Activated CD8-positive, alpha-beta memory T cell treated with anti-CD3 and anti-CD28 coated beads, Interleukin-2, amount 50 U/mL, for 4 hours (primary cell): Measurements from ENCODE around the gene SLC39A11.
"Not testable (repeated sequence)": the region's sequence is repeated elsewhere in the genome, so short reads cannot be mapped to it uniquely, and the experiment has no call there.

Source experiments
- DNase-seq: peaks from one replicate; pipeline ENCODE4 v3.0.0-alpha.2; 2020

SLC39A11 gene

DNA sequence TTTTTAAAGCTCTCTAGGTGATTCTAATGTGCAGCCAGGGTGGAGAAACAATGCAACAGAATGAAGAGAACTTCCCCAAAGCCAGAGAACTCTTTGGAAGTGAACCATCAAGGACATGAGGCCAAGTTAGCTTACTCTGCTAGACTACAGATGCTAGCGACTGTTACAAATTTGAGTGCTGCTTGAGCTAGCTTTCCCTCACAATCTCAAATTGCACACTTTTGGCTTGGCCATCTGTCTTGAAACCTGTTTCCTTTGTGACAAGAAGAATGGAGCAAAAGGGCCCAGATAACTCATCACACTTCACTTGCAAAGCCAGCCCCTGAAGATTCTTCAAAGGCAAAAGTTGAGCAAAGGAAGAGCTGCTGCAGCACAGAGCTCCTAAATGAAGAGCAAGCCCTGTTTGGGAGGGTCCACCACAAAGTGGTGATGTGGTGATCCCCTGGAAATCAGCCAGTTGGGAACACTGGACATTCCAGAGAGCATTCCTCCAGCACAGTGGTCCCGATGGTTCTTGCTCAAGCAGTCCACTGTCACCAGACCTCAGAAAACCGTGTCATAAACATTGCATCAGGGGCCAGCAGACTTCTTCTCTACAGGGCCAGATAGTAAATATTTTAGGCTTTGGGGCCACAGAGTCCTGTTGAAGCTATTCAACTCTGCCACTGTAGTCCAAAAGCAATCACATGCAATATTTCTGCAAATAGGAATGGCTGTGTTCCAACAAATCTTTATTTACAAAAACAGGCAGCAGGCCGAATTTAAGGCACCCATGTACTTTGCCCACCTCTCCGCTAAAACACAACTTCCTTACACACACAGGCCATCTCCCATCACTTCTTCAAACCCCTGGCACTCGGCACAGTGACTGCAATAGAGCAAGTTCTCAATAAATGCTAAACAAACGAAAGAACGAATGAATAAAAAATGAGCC lies 21.2 kb downstream of the SLC39A11 start:
- no peak for DNase-seq

DNA sequence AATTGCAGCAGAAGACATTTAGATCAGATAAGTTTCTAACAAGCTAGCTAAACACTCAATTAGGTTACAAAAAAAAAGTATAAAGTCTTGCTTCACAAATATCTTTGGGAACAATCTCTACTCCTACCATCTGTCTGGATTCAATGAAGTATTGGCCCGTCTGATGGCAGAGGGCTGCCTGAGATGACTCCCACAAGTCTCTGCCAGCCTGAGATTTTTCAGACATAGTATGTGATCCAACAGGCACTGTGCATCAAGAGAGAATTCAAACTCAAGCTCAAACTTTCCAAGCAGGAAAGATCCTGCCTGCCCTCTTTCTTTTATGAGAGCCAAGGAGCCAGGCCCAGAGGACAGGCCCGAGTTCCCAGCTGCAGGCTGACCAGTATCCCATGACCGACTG lies 22.6 kb downstream of the SLC39A11 start:
- DNase-seq, result no peak

DNA sequence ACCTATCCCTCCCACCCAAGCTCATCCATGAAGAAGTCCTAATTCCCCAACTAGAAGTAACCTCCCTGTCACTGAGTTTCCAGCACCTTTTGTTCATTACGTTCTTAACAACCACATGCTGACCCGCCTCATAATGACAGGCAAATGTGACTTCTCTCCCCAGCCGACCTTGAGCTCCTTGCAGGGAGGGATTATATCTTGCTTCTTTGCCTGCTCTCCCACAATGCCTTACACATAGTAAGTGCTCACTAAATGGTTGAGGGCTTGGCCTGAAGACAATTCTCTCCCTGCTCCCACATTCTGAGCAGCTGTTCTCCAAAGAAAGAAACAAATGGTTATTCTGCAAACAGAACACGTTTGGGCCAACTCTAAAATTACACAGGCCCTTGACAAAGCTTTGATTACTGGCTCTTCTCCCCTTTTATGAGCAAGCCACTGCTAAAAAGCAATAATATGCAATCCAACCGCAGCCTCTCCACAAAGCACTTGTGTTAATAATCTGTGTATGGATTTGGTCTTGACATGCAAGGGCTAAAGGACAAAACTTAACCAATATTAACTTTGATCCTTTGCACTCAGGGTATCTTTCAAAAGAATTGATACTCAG lies 23.2 kb downstream of the SLC39A11 start:
- DNase-seq, result no peak

DNA sequence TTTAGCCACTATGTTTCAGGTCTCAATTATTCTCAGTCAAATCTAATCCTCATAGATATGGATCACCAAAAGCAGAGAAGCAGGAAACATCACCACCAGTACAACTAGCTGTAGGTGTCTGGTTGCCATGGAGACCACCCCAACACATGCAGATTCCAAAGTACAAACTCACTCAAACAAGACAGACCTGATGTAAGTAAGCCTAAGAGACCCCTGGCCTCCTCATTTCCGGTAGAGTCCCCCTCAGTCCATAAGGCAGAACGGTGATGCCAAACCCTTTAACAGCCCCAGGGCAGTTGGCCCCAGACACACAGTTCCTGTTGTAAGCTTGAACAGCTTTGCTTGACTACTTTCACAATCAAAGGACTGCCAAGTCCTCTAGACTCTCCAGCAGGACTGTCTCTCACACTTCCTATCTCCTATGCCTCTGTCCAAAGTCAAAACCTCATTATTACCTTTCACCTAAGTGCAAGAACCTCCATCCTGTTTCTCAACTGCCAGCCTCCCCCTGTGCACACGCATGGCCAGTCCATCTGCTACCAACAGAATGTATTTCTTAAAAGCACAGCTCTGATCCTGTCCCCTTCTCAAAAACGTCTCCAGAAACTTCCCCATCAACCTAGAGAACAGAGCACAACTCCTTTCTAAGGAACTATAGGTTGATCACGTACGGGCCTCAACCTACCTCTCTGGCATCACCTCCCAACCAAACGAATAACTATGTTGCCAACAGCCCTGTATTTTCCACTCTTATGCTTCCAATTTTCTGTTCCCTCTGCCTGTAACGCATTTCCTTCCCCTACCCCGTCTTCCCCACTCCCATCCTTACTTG lies 23.9 kb downstream of the SLC39A11 start:
- DNase-seq, result no peak

DNA sequence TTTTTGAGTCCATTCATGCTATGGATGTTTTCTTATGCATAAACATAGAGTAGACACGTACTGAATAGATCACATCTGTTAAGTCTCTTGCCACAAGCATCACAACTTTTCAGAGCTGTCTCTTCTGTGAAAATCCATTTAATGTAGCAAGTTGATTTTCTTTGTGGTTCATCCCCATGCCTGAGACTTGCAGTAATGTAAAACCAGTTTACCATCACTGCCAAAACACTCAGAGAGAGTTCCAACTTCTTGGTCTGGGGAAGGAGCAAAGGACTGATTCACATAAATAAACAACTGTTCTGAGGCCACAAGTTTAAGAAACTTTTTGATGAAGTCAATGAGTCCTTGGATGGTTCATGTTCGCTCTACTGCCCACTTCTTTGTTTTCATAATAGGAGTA lies 24.8 kb downstream of the SLC39A11 start:
- not testable (repeated sequence) for DNase-seq

DNA sequence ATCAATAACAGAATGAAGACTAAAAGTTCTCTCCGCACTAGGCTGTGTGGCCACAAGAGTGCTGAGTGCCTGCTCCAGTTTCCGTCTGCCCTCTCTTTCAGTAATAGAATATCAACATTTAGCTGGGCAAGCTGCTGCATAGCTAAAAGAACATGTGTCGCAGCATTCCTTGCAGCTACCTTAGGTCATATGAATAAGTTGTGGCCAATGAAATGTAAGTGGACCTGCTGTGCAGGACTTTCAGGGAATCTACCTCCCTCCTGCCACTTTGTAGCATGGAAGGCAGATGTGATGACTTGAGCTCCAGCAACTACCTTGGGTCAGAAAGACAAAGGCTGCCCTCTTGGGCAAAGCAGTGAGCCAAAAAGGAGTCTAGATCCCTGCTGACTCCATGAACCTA lies 25.4 kb downstream of the SLC39A11 start:
- no peak for DNase-seq

DNA sequence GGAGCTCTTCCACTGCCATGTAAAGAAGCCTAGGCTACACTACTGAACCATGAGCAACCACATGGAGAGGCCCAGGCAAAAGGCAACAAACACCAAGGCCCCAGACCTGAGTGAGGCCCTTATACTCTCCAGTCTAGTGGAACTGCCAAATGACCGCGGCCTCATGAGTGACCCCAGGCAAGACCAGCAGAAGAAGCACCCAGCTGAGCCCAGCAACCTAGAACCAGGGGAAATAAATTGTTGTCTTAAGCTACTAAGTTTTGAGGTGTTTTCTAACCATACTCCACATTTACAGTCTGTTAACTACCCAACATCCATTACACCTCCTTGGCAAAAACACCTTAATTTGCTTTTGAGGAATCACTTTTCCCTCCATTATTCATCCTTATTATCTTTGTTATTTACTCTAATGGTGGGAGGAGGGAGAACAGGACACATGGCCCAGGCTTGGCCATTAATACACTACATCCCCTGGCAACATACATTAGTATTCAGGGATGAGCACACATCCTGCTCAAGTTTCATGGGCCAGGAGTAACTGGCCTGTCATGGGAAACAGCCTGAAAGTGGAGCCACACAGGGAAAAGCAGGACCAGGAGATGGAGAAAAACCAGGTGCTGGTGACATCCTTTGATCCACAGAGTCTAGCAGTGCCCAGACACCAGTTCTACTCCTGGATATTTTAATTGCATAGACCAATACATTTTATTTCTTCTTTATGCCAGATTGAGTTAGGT lies 26.2 kb downstream of the SLC39A11 start:
- DNase-seq, result no peak

DNA sequence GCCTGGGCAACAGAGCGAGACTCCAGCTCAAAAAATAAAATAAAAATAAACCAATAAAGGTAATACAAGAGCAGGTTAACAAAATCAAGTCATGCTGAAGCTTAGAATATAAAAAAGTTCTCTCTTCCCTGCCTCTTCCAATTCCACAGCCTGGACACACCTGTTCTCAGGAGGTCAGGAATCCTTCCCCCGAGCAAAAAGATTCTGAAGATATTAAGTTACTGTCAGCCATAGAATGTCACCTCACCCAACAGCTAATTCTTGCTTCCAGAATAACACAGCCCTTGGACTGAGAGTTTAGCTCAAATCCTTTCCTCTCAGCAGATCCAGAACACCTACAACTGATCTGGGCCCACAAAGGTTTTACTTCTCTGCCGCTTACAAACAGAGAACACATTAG lies 27.1 kb downstream of the SLC39A11 start:
- no peak for DNase-seq

DNA sequence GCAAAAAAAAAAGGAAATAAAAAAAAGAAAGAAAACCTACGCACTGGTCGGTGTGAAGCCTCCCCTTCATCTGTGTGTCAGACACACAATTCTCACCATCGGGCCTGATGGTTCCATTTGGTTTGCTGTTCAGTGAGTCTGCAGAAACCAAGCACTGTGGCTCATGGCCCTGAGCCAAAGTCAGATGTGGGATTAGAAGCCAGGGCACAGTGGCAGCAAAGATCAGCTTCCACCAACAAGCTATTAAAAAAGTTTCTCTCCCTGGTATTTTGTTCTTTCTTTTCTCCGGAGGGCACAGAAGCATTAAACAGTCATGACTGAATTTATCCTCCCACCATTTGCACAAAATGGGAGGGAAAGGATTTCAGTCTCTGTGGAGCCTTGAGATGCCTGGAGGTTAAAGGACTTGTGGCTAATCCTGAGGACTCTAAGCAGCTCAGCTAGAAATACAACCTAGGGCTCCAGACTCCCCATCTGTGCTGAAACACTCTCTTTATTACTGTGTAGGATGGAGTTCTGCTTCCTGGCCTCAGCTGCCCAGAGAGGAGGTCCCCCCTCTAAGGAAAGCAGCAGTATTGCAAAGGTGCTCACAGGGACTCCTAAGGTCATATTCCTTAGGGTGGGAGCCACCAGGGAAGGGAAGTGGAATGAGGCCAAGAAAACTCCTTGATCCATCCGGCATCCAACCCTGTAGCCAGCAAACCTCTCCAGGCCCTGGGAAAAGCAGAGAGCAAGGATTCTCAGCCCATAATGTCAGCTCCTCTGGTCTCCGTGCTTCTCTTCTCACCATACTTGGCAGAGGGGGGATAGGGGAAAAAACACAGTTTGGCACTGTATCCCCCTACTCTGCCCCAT lies 28.2 kb downstream of the SLC39A11 start:
- DNase-seq, result no peak

DNA sequence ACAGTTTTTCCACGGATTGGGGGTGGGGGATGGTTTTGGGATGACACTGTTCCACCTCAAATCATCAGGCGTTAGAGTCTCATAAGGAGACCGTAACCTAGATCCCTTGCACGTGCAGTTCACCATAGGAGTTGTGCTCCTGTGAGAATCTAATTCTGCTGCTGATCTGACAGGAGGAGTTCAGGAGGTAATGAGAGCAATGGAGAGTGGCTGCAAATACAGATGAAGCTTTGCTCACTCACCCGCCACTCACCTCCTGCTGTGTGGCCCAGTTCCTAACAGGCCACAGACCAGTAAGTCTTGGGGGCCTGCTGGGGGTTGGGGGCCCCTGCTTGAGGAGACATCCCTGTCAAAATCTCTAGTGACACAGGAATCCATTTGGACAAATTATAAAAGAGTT lies 29.8 kb downstream of the SLC39A11 start:
- no peak for DNase-seq

DNA sequence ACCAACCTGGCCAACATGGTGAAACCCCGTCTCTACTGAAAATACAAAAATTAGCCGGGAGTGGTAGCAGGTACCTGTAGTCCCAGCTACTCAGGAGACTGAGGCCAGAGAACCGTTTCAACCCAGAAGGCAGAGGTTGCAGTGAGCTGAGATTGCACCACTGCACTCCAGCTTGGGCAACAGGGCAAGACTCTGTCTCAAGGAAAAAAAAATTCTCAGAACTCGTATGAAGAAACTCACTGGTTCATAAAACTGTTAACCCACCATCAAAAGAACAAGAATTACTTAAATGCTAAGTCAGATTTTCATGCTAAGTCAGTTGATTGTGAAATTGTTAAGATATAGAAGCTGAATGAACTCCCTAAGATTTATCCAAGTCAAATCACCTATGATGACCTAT lies 31.3 kb downstream of the SLC39A11 start:
- no peak for DNase-seq

DNA sequence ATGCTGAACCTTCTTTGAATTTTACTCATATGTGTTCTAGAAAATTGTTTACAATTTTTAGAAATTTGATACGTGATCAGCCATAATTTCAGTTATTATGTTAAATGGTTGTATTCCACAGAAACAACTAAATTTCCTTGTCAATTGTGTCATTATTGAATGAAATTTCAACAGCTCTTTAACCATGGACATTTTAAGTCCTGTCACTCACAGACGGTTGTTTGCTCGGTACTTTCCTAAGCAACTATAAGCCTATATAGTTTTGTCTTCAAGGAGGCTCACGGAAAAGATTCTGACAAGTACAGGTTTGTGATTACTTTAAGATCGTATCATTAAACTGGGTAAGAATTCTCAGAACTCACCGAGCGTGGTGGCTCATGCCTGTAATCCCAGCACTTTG lies 31.8 kb downstream of the SLC39A11 start:
- no peak for DNase-seq

DNA sequence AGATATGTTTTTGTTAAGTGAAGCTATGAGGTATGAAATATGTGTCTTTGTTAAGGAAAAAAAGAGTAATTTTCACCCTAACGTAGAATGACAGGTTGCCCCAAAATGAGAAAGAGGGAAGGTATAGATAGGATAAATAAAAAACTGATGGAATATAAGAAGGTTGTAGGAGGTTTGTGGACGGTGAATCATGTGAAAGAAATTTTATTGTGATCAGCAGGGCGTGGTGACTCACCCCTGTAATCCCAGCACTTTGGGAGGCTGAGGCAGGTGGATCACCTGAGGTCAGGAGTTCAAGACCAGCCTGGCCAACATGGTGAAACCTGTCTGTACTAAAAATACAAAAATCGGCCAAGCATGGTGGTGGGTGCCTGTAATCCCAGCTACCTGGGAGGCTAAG lies 32.8 kb downstream of the SLC39A11 start:
- not testable (repeated sequence) for DNase-seq

DNA sequence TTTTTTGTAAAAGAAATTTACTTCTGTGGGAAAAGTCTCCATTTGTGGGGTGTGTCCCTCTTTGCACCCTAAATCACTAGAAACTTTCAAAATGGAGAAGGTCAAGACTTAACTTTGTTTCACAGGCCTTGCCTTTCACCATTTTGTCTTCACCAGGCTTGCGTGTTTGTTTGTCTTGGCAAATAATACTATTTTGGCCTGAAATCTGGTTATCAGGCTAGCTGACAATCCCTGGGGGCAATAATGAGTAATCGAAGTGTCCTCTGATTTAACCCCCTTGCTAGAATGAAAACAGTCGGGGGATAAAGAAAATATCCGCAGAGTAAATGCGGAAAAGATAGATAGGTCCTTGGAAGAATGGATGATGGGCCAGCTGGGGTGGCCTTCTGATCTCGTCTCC lies 34.5 kb downstream of the SLC39A11 start:
- no peak for DNase-seq

DNA sequence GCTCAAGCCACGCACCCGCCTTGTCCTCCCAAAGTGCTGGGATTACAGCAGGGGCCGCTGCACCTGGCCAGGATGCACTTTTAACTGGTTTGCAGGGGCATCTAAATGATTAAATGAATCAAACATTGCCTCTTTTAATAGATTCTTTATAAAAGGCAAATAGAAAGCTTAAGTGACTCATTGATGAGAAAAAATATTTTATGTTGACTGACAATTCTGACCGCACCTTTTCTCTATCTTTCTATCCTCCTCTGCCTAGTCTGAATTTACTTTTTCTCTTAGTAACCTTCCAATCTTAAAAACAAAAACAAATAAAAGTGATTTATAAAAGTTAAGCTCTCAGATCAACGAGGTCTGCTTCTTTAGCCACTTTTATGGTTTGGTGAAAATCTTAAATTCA lies 35.3 kb downstream of the SLC39A11 start:
- DNase-seq, result no peak

DNA sequence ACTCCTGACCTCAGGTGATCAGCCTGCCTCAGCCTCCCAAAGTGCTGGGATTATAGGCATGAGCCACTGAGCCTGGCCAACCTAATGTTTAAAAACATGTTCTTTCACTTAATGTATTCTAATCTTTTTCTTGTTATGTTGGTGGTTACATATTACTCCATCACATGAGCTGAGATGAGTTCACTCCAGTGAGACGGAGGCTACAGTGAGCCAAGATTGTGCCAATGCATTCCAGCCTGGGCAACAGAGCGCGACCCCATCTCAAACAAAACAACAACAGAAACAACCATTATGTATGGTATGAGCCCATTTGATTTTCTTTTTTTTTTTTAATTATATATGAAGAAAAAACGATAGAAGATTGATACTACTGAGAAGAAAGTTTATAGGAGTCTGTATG lies 39.6 kb downstream of the SLC39A11 start:
- DNase-seq, result no peak

DNA sequence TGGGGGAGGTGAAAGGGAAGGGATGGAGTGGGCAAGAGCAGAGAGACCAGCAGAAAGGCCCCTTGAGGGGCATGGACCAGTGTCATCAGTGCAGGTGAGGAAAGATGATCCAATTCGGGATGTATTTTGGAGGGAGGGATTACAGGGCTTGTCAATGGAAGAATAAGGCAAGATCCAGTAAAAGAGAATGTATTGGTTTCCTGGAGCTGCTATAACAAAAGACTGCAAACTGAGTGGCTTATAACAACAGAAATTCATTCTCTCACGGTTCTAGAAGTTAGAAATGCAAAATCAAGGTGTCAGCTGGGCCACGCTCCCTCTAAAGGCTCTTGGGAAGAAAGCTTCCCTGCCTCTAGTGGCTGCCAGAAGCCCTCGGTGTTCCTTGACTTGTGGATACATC lies 41.7 kb downstream of the SLC39A11 start:
- no peak for DNase-seq

DNA sequence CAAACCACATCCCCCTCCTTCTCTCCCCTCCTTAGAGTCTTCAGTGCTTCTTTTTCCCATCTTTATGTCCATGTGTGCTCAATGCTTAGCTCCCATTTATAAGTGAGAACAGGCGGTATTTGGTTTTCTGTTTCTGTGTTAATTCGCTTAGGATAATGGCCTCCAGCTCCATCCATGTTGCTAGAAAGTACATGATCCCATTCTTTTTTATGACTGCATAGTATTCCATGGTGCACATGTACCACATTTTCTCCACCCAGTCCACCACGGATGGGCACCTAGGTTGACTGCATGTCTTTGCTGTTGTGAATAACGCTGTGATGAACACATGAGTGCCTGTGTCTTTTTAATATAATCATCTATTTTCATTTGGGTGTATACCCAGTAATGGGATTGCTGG lies 44.3 kb downstream of the SLC39A11 start:
- no peak for DNase-seq

DNA sequence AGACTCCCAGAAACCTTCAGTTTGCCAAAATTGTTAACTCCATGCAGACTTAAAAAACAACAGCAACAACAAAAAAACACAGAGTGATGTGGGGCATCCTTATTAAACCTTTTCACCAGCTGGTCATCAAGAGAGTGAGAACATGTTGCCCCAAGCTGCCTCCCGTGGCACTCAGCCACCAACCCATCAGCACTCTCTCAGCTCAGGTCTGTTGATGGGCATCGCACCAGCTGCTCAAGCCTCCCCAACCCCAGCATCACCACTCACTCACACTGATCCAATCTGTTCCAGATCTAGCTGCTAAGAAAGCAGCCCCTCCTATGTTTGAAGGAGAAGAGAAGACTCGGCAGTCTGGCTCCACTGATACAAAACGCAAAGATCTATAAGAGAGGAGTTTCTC lies 46.8 kb downstream of the SLC39A11 start:
- no peak for DNase-seq

DNA sequence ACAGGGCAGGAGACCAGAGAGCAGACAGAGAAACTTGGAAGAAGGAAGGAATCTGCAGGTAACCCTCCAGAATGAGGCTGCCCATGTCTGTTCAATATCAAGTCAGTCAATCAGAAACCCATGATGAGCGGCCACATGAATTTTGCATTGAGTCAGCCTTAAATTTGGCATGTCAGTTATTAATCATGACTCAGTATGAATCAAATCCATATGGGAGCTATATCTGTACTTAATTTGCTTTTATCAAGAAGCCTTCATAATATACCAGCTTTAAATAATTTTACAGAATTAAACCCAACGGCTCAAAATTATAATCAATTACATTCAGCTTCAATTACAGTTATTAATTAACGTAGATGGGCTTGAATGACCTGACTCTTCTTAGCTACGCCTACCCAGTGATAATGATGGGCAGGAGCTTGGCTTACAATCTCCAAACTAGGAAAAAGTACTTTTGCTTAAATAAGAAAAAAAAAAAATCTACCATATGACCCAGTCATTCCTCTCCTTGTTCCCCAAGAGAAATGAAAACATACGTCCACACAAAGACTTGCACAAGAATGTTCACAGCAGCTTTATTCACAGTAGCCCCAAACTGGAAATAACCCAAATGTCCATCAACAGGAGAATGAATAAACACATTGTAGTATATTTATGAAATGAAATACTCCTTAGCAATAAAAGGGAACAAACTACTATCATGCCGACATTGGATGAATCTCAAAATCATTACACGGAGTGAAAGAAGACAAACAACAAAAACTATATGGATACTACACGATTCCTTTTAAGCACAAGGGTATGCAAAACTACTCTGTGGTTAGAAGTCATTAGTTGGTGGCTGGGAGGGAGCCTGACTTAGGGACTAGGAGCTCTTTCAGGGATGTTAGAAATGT lies 48.6 kb downstream of the SLC39A11 start:
- DNase-seq, result no peak
